SK-N-SH (cell line): ENCODE results near the gene CD53. TPM values are rescaled to one million over a fixed set of nuclear protein-coding genes. Genes with fewer than 3 reads are reported as not detected.
"Not testable (repeated sequence)": the region's sequence is repeated elsewhere in the genome, so short reads cannot be mapped to it uniquely, and the experiment has no call there.

Source experiments
- CTCF ChIA-PET: fragments of 300-600, 350-600 bp; formaldehyde crosslinking; extraction: SDS; loops from one replicate; lab custom pipeline; 2021; lab: Yijun Ruan, JAX
- POLR2A ChIA-PET: fragments of 350-600 bp; sonication (Branson Sonifier 250); formaldehyde crosslinking; extraction: SDS; loops from one replicate; lab custom pipeline; 2020; ENCODE audit warnings: antibody characterized with exemption, inconsistent platforms; lab: Yijun Ruan, JAX
- DNase-seq: peaks from one replicate; pipeline ENCODE4 v3.0.0; 2012
- H2AFZ ChIP-seq: fragments of 200-600 bp; sonication (generic); 2 replicates; pipeline ENCODE4 v1.8.1; 2016; ENCODE audit warnings: antibody characterized with exemption, mild to moderate bottlenecking, low read depth
- H3F3A ChIP-seq: fragments of 200-600 bp; sonication (generic); replicated peaks from 2 replicates; pipeline ENCODE3; 2016; ENCODE audit warnings: antibody characterized with exemption, mild to moderate bottlenecking; ENCODE audit not compliant: insufficient read depth
- H3K27ac ChIP-seq, 2 experiments: fragments of 200-500 bp in 1 of 2; fragments of 200-600 bp in 1 of 2; sonication (Bioruptor generic) in 1 of 2; sonication (generic), shearing (Covaris generic) in 1 of 2; 2 replicates each; pipeline versions ENCODE4 v1.5.1 to v1.6.1; 2014 to 2016; ENCODE audit warnings: low read depth in 2 of 2, inconsistent platforms in 1 of 2, low read length in 1 of 2, mild to moderate bottlenecking in 1 of 2, mixed read lengths in 1 of 2
- H3K27me3 ChIP-seq: fragments of 200-600 bp; sonication (generic), shearing (Covaris generic); 2 replicates; pipeline ENCODE4 v1.6.1; 2016; ENCODE audit warnings: mixed run types; ENCODE audit not compliant: insufficient read depth
- H3K36me3 ChIP-seq, 2 experiments: fragments of 200-500 bp in 1 of 2; fragments of 200-600 bp in 1 of 2; sonication (Bioruptor generic) in 1 of 2; sonication (generic) in 1 of 2; replicated peaks in 1 of 2; 2 replicates each; pipeline versions ENCODE3 to v1.5.1; 2014 to 2016; ENCODE audit warnings: low read length in 1 of 2, mild to moderate bottlenecking in 1 of 2; ENCODE audit not compliant: insufficient read depth in 2 of 2, control insufficient read depth in 1 of 2
- H3K4me1 ChIP-seq, 2 experiments: fragments of 200-500 bp in 1 of 2; fragments of 200-600 bp in 1 of 2; sonication (Bioruptor generic) in 1 of 2; sonication (generic), shearing (Covaris generic) in 1 of 2; 2 replicates each; pipeline versions ENCODE4 v1.5.1 to v1.6.1; 2014 to 2016; ENCODE audit warnings: low read depth in 1 of 2, low read length in 1 of 2, mixed run types in 1 of 2; ENCODE audit not compliant: insufficient read depth in 2 of 2, control insufficient read depth in 1 of 2
- H3K4me2 ChIP-seq: fragments of 200-600 bp; sonication (generic), shearing (Covaris generic); 2 replicates; pipeline ENCODE4 v1.6.1; 2017; ENCODE audit warnings: mixed run types
- H3K4me3 ChIP-seq, 2 experiments: fragments of 200-500 bp in 1 of 2; fragments of 200-600 bp in 1 of 2; sonication (Bioruptor generic) in 1 of 2; sonication (generic), shearing (Covaris generic) in 1 of 2; 2 replicates each; pipeline versions ENCODE4 v1.5.1 to v1.8.1; 2014 to 2016; ENCODE audit warnings: low read depth in 2 of 2, inconsistent platforms in 1 of 2, low read length in 1 of 2, mild to moderate bottlenecking in 1 of 2, mixed read lengths in 1 of 2, moderate library complexity in 1 of 2
- H3K79me2 ChIP-seq: fragments of 200-600 bp; sonication (generic); 2 replicates; pipeline ENCODE4 v1.8.1; 2017; ENCODE audit warnings: mild to moderate bottlenecking; ENCODE audit not compliant: insufficient read depth
- H3K9ac ChIP-seq: fragments of 200-600 bp; sonication (generic); 2 replicates; pipeline ENCODE4 v1.6.1; 2017; ENCODE audit warnings: mixed run types
- H3K9me2 ChIP-seq: fragments of 200-600 bp; sonication (generic); 2 replicates; pipeline ENCODE4 v1.6.1; 2017; ENCODE audit warnings: mixed run types
- H3K9me3 ChIP-seq: fragments of 200-600 bp; sonication (generic); 2 replicates; pipeline ENCODE4 v1.6.1; 2017; ENCODE audit warnings: mixed run types, mild to moderate bottlenecking, moderate library complexity
- H4K20me1 ChIP-seq: fragments of 200-600 bp; sonication (generic); 2 replicates; pipeline ENCODE4 v1.6.1; 2017; ENCODE audit warnings: mild to moderate bottlenecking, mixed run types; ENCODE audit not compliant: insufficient read depth
- EZH2phosphoT487 ChIP-seq: fragments of 200-600 bp; sonication (generic); IDR thresholded peaks from 2 replicates; pipeline ENCODE4 v1.6.1; 2017; ENCODE audit warnings: low read depth, mixed run types, mild to moderate bottlenecking, antibody characterized with exemption, moderate library complexity, borderline replicate concordance
- FOSL2 ChIP-seq: IDR thresholded peaks from 2 replicates; pipeline ENCODE4 v1.4.0; 2012; ENCODE audit warnings: low read depth, mild to moderate bottlenecking, moderate library complexity, borderline replicate concordance
- FOXJ3 ChIP-seq: sonication (generic); formaldehyde crosslinking; IDR thresholded peaks from 2 replicates; pipeline ENCODE4 v1.5.1; 2020; ENCODE audit warnings: mild to moderate bottlenecking, missing genetic modification reagents
- MAX ChIP-seq: IDR thresholded peaks from 2 replicates; pipeline ENCODE4 v1.4.0; 2012; ENCODE audit warnings: low read depth
- MEF2A ChIP-seq: IDR thresholded peaks from 2 replicates; pipeline ENCODE4 v1.4.0; 2012; ENCODE audit warnings: low read depth, borderline replicate concordance
- NFIC ChIP-seq: IDR thresholded peaks from 2 replicates; pipeline ENCODE4 v1.4.0; 2012; ENCODE audit warnings: borderline replicate concordance
- RAD21 ChIP-seq: IDR thresholded peaks from 2 replicates; pipeline ENCODE4 v1.6.1; 2012; ENCODE audit warnings: mild to moderate bottlenecking, low read length
- RFX5 ChIP-seq: IDR thresholded peaks from 2 replicates; pipeline ENCODE4 v1.6.1; 2012; ENCODE audit warnings: mild to moderate bottlenecking, improper control_type of control experiment, low read length
- TAF1 ChIP-seq: IDR thresholded peaks from 2 replicates; pipeline ENCODE4 v1.6.1; 2012; ENCODE audit warnings: low read depth, mild to moderate bottlenecking, low read length, moderate library complexity, borderline replicate concordance
- TCF12 ChIP-seq: IDR thresholded peaks from 2 replicates; pipeline ENCODE4 v1.4.0; 2012
- TEAD4 ChIP-seq: IDR thresholded peaks from 2 replicates; pipeline ENCODE4 v1.4.0; 2012; ENCODE audit warnings: mild to moderate bottlenecking, borderline replicate concordance; ENCODE audit not compliant: insufficient read depth
- YY1 ChIP-seq: IDR thresholded peaks from 2 replicates; pipeline ENCODE4 v1.4.0; 2012; ENCODE audit warnings: low read depth, mild to moderate bottlenecking
- WGBS: methylation state at CpG from one replicate; pipeline ENCODE4 v1.1.6; 2017; ENCODE audit warnings: low lambda C conversion rate; 5-methylcytosine and 5-hydroxymethylcytosine counted together
- polyA plus RNA-seq, 3 experiments: library from polyadenylated mRNA; depleted of rRNA; stranded (reverse); fragments of >200 nt; gene quantifications; 2 replicates each; pipeline ENCODE4 v1.2.3, GENCODE V29; 2012

CD53 gene
- polyA plus RNA-seq, 1 of the 3 experiments (the other 2 are of a cell fraction) = not detected

GRCh38 chr1:110860174-110860573 is 12.8 kb upstream of the CD53 start:
- no peaks in the 10 kb centered on the region for H3K27me3 ChIP-seq
- no peak overlapping the region for H3K4me2 ChIP-seq
- H3K4me1 ChIP-seq = no peaks in the 10 kb centered on the region
- 5% methylated on average over 2 of the region's 2 CpGs for WGBS
- H3K9me3 ChIP-seq = no peaks in the 10 kb centered on the region
- TF ChIP-seq RAD21 (no peak), EZH2phosphoT487 (no peak), NFIC (no peak), TEAD4 (no peak), RFX5 (no peak), MAX (no peak)
- no peaks in the 10 kb centered on the region for H3F3A ChIP-seq
- H3K79me2 ChIP-seq = no peaks in the 10 kb centered on the region
- no peak for DNase-seq
- H3K36me3 ChIP-seq = no peaks in the 10 kb centered on the region
- ChIA-PET CTCF (no interaction called here), POLR2A (no interaction called here)
- no peak overlapping the region for H3K27ac ChIP-seq
- no peak overlapping the region for H3K9ac ChIP-seq
- H3K4me3 ChIP-seq = no peak overlapping the region
- no peaks in the 10 kb centered on the region for H3K9me2 ChIP-seq
- H4K20me1 ChIP-seq = no peaks in the 10 kb centered on the region
- no peak overlapping the region for H2AFZ ChIP-seq

DNA sequence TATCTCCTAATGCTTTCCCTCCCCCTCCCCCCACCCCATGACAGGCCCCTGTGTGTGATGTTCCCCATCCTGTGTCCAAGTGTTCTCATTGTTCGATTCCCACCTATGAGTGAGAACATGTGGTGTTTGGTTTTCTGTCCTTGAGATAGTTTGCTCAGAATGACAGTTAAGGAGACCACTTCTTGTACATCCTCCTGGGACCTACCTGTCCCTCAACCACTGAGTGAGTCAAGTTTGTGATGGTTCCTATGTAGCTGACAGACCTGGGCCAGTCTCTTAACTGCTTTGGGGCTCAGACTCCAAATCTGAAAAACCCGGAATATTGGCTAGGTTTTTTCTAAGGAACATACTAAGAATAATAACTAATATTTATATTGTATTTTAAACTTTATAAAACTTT is 12.3 kb upstream of the CD53 start:
- 0% methylated on average over 2 of the region's 2 CpGs for WGBS
- CTCF ChIA-PET = not testable (repeated sequence)

GRCh38 chr1:110861942-110862341 is 11.0 kb upstream of the CD53 start:
- POLR2A ChIA-PET, H3K79me2 ChIP-seq, H3K27ac ChIP-seq, H3K27me3 ChIP-seq, H3K4me1 ChIP-seq, DNase-seq, H3K9me2 ChIP-seq, H3K36me3 ChIP-seq, H2AFZ ChIP-seq, H3F3A ChIP-seq, H3K9ac ChIP-seq, H3K9me3 ChIP-seq, H4K20me1 ChIP-seq, H3K4me2 ChIP-seq, H3K4me3 ChIP-seq: not testable (repeated sequence)
- CTCF ChIA-PET = interaction anchor here (0.9 to 1.5 kb wide), 2 partner anchors 33 to 96 kb away, joined by 3 read pairs; no protein-coding TSS in a partner anchor
- WGBS = 0% methylated on average over 1 of the region's 1 CpG

More for the DNA sequence above, 12.3 kb upstream of the CD53 start:
- DNase-seq, H3K4me3 ChIP-seq, H3F3A ChIP-seq, H3K9me3 ChIP-seq, H3K9me2 ChIP-seq, POLR2A ChIA-PET, H3K27ac ChIP-seq, H3K9ac ChIP-seq, H3K4me2 ChIP-seq, H3K79me2 ChIP-seq, H3K27me3 ChIP-seq, H3K4me1 ChIP-seq, H4K20me1 ChIP-seq, H2AFZ ChIP-seq, H3K36me3 ChIP-seq: not testable (repeated sequence)

- H3K79me2 ChIP-seq = no peaks in the 10 kb centered on the region
- no peaks in the 10 kb centered on the region for H3K9me3 ChIP-seq
- WGBS = 0% methylated on average over 1 of the region's 1 CpG
- no peak overlapping the region for H3K4me2 ChIP-seq
- no peaks in the 10 kb centered on the region for H3K9me2 ChIP-seq
- no peaks in the 10 kb centered on the region for H4K20me1 ChIP-seq
- no peaks in the 10 kb centered on the region for H3K36me3 ChIP-seq
- H3K4me1 ChIP-seq = no peaks in the 10 kb centered on the region
- ChIA-PET POLR2A (no interaction called here), CTCF (interaction anchor here (1.0 kb wide), 1 partner anchor 12 kb away, joined by 3 read pairs; no protein-coding TSS in a partner anchor)
- H3F3A ChIP-seq = no peaks in the 10 kb centered on the region
- no peak overlapping the region for H3K4me3 ChIP-seq
- no peak overlapping the region for H2AFZ ChIP-seq
- H3K27ac ChIP-seq = no peak overlapping the region
- TF ChIP-seq TAF1 = no peak
- no peak for TF ChIP-seq MAX
- TF ChIP-seq YY1 = no peak
- TF ChIP-seq MEF2A = no peak
- TF ChIP-seq RFX5 = no peak
- no peak for TF ChIP-seq TCF12
- TF ChIP-seq FOXJ3 (CRISPR knock-in tag) = no peak
- no peak for TF ChIP-seq FOSL2
- H3K27me3 ChIP-seq = no peaks in the 10 kb centered on the region
- no peak for DNase-seq
- no peak overlapping the region for H3K9ac ChIP-seq
Measured at GRCh38 chr1:110864287-110864686, 8.7 kb upstream of the CD53 start.
